ENCODE data around the gene KLRF1. TPM values are rescaled to one million over a fixed set of nuclear protein-coding genes. Genes with fewer than 3 reads are reported as not detected.

Gene KLRF1
- total RNA-seq, 2 experiments from 2014 or later, result 0.42 TPM; not detected in 1

DNA sequence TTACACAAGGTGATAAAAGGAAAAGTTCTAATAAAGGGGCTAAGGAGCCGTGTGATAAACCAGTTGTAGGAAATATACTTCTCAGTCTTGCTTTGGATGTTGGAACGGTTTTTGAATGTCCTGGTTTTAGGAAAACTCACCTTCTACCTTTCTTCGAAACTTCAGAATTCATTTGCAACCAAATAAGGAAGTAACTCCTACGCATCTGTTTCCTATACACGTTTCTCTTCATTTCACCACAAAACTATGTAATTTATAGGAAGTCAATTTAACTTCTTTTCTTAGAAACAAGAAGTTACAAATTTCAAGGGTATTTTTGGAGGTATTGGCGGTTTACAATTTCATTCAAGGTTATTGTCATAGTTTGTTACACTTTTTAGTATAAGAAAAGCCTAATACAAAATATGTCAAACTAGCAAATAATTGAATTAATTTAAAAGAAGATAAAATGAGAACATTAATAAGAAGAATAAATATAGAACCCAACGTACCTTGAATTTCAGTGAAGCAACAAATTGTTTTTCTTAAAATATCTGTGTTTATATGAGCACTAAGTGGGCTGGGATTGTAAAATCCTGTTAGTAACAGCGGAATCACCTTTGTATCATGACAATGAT lies 33.4 kb upstream of the KLRF1 start:
- Mint-ChIP-seq H3K9me3 (ENCODE audit: insufficient read depth) (peaks cover 13% of the 10 kb centered on the region), H3K27me3 (ENCODE audit: low read depth) (no peaks in the 10 kb centered on the region), H3K4me3 (peak overlapping the region; percentile 67), H3K4me1 (ENCODE audit: low read depth) (peaks cover 67% of the 10 kb centered on the region), H3K36me3 (ENCODE audit: low read depth) (peaks cover 31% of the 10 kb centered on the region), H3K27ac (peak overlapping the region; percentile 86)
- CTCF ChIA-PET, result interaction anchor here (0.9 to 10.7 kb wide), 4 partner anchors 13 to 51 kb away, joined by 3 to 855 read pairs (median 14); partner anchors contain the start of gene CD69
- no peak for DNase-seq
- peak; percentile 8 for ATAC-seq
- POLR2A ChIA-PET, result interaction anchor here (0.7 to 9.4 kb wide), 5 partner anchors 20 to 78 kb away, joined by 3 to 494 read pairs (median 4); partner anchors contain the start of genes CD69 and CLEC2B

DNA sequence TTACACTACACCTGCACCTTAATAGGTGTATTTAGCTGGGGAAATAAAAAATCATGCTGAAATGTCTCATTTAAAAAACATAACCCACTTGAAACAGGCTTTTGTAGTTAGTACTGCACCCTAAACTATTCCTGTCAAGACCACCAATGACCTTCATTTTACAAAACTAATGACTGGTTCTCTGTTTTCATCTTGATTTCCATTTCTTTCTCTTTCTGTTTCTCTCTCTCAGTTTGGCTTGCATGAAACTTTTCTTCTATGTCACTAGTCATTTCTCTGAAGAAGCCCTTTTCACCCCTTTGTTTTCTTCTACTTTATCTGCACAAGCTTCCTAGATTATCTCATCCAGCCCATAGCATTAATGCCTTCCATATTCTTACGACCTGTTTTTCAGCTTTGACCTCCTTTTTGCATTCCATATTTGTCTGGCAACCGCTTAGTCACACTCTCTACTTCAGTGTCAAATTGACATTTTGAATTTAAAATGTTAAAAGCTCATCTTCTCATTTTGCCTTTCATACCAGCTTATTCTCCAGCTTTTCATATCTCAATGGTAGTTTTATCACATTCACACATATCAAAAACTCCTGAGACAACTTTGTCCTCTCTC lies 32.7 kb upstream of the KLRF1 start:
- peaks cover 26% of the 10 kb centered on the region for H3K36me3 Mint-ChIP-seq (ENCODE audit: low read depth)
- no peak for DNase-seq
- H3K9me3 Mint-ChIP-seq (ENCODE audit: insufficient read depth), result peaks cover 13% of the 10 kb centered on the region
- ChIA-PET CTCF (interaction anchor here (0.9 to 10.7 kb wide), 4 partner anchors 14 to 52 kb away, joined by 3 to 855 read pairs (median 14); partner anchors contain the start of gene CD69), POLR2A (interaction anchor here (0.7 to 9.4 kb wide), 8 partner anchors 13 to 77 kb away, joined by 3 to 494 read pairs (median 4); partner anchors contain the start of genes CD69 and CLEC2B)
- ATAC-seq, result peak; percentile 41
- H3K4me1 Mint-ChIP-seq (ENCODE audit: low read depth), result peaks cover 67% of the 10 kb centered on the region
- peak overlapping the region; percentile 67 for H3K4me3 Mint-ChIP-seq
- H3K27ac Mint-ChIP-seq, result peak overlapping the region; percentile 86
- H3K27me3 Mint-ChIP-seq (ENCODE audit: low read depth), result no peaks in the 10 kb centered on the region

DNA sequence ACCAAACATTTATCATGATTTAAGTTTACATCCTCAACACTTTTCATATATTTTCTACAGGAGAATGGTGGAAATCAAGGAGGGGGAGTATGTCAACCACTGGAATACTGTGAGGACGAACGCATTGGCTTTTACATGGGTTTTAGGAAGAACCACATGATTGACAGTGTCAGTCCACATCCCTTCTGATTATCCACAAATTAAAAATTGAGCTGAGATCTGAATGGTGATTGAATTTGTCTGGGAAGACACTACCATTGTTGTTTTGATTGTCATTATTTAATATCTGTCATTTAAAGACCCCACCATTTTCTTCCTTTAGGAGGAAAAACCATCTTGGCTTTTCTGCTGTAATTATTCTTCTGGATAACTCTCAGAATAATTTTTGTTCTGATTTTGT lies 31.3 kb upstream of the KLRF1 start:
- Mint-ChIP-seq H3K27me3 (ENCODE audit: low read depth) (no peaks in the 10 kb centered on the region), H3K4me1 (ENCODE audit: low read depth) (peaks cover 65% of the 10 kb centered on the region), H3K4me3 (peak overlapping the region; percentile 67), H3K27ac (peak overlapping the region; percentile 86), H3K9me3 (ENCODE audit: insufficient read depth) (peaks cover 5% of the 10 kb centered on the region), H3K36me3 (ENCODE audit: low read depth) (peaks cover 17% of the 10 kb centered on the region)
- ChIA-PET CTCF (interaction anchor here (1.3 to 10.7 kb wide), 5 partner anchors 14 to 126 kb away, joined by 3 to 855 read pairs (median 54); partner anchors contain the start of genes CD69 and CLEC2D), POLR2A (interaction anchor here (0.6 to 9.4 kb wide), 6 partner anchors 40 to 148 kb away, joined by 3 to 494 read pairs (median 4); partner anchors contain the start of genes CD69, CLEC2B and CLEC2D)
- ATAC-seq (no peak), DNase-seq (no peak)

DNA sequence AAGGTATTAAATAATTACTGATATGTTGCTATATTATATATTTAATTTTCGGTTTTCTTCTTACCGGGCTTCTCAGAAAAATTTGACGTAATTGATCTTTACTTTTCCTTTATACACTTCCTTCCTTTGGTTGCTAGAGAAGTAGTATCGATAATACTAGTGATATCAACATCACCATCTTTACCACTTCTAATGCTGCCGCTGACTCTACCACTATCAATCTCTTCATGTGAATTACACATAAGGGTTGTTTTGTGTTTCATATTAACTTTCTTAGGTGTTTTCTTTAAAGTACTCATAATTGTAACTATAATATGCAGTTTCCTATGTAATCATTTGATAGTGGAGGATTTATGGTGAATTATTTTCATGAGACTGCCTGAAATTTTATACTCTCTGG lies 30.9 kb upstream of the KLRF1 start:
- Mint-ChIP-seq H3K27me3 (ENCODE audit: low read depth) (no peaks in the 10 kb centered on the region), H3K27ac (peak overlapping the region; percentile 86), H3K4me3 (peak overlapping the region; percentile 67), H3K9me3 (ENCODE audit: insufficient read depth) (peaks cover 5% of the 10 kb centered on the region), H3K36me3 (ENCODE audit: low read depth) (peaks cover 14% of the 10 kb centered on the region), H3K4me1 (ENCODE audit: low read depth) (peaks cover 61% of the 10 kb centered on the region)
- no peak for DNase-seq
- ChIA-PET POLR2A (interaction anchor here (0.6 to 9.4 kb wide), 6 partner anchors 23 to 596 kb away, joined by 3 to 494 read pairs (median 6); partner anchors contain the start of genes CD69 and CLEC2D), CTCF (interaction anchor here (1.3 to 10.7 kb wide), 8 partner anchors 14 to 344 kb away, joined by 3 to 855 read pairs (median 38); partner anchors contain the start of genes CD69 and CLEC2D)
- ATAC-seq, result peak; percentile 52

DNA sequence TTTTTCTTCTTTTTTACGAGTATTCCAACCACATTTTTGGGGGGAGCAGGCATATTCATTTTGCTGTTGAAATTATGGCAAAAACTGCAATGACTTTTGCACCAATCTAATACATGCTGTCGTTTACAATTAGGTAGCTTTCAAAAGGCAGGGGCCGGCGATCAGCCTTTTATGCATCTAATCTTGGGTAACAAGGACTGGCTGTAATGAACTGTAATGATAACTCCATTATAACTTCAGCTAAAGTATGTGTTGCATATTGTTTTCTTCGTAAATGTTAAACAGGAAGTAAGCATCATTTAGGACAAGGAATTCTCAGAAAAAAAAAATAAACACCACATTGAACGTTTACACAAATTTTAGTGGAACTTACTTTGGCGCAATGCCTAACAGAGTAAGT lies 30.3 kb upstream of the KLRF1 start:
- Mint-ChIP-seq H3K27ac (peak overlapping the region; percentile 86), H3K27me3 (ENCODE audit: low read depth) (no peaks in the 10 kb centered on the region), H3K9me3 (ENCODE audit: insufficient read depth) (peaks cover 1% of the 10 kb centered on the region), H3K4me3 (peak overlapping the region; percentile 67), H3K36me3 (ENCODE audit: low read depth) (peaks cover 9% of the 10 kb centered on the region), H3K4me1 (ENCODE audit: low read depth) (peaks cover 55% of the 10 kb centered on the region)
- no peak for ATAC-seq
- CTCF ChIA-PET, result interaction anchor here (0.8 to 10.7 kb wide), 18 partner anchors 13 to 465 kb away, joined by 3 to 855 read pairs (median 7); partner anchors contain the start of genes CD69, CLEC2A and CLEC2B
- DNase-seq, result no peak
- POLR2A ChIA-PET, result interaction anchor here (0.7 to 9.4 kb wide), 9 partner anchors 17 to 758 kb away, joined by 3 to 494 read pairs (median 5); partner anchors contain the start of gene CD69

DNA sequence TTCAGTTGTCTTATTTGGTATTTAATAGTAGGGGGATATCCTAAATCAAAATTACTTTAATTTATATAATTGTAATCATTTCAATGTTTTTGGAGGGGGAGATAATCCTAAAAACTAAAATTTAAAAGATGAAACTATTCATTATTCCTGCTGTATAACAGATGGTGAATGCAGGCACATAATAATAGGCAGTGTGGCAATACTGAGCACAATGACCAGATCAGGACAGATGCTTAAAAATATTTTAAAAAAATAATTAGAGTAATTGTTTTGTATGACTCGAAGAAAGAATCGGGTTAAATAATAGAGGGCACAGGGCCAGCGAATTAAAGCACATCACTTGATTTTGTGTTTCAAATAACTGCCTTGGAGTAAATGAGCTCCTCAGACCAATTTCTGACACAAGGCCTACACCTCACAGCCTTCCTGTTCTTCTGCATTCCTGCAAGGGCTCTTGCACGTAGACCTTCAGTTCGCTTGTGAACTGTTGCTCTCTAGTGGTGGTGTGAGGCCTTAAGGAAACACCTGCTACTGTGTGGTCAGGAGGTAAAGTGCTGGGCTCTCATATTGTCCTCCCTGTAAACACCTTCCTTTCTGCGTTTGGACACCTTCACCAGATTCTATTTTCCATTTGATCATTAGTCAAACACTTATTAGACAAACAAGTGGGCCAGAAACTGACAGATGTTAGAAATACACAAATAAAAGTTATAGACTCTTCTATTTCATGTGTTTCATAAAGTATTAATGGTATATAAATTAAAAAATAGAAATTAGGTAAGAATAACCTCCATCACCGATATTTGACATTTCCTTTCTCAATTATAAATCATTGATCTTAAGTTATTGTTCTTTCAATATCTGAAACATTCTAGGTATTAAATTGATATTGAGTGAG lies 29.3 kb upstream of the KLRF1 start:
- Mint-ChIP-seq H3K27me3 (ENCODE audit: low read depth) (peaks cover 4% of the 10 kb centered on the region), H3K4me3 (no peak overlapping the region), H3K9me3 (ENCODE audit: insufficient read depth) (no peaks in the 10 kb centered on the region), H3K4me1 (ENCODE audit: low read depth) (peaks cover 46% of the 10 kb centered on the region), H3K36me3 (ENCODE audit: low read depth) (peaks cover 9% of the 10 kb centered on the region), H3K27ac (peak overlapping the region; percentile 64)
- POLR2A ChIA-PET, result interaction anchor here (0.6 to 9.4 kb wide), 11 partner anchors 14 to 757 kb away, joined by 3 to 494 read pairs (median 5); partner anchors contain the start of gene CD69
- CTCF ChIA-PET, result interaction anchor here (0.5 to 10.7 kb wide), 30 partner anchors 12 to 609 kb away, joined by 3 to 855 read pairs (median 4); partner anchors contain the start of genes CD69, CLEC2A and CLEC2B
- peak; percentile 83 for ATAC-seq
- DNase-seq, result peak; percentile 87

DNA sequence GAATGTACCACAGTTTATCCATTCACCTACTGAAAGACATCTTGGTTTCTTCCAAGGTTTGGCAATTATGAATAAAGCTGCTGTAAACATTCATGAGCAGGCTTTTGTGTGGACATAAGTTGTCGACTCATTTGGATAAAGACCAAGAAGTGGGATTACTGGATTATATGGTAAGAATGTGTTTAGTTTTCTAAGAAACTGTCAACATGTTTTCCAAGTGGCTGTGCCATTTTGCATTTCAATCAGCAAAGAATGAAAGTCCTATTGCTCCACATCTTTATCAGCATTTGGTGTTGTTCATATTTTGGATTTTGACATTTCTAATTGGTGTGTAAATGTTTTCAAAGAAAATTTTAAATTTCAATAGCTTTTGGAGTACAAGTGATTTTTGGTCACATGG lies 27.3 kb upstream of the KLRF1 start:
- no peak overlapping the region for H3K4me3 Mint-ChIP-seq
- ChIA-PET CTCF (interaction anchor here (1.2 to 10.7 kb wide), 7 partner anchors 10 to 210 kb away, joined by 3 to 855 read pairs (median 54); partner anchors contain the start of gene CD69), POLR2A (interaction anchor here (1.4 to 9.4 kb wide), 3 partner anchors 14 to 152 kb away, joined by 4 to 494 read pairs (median 7); partner anchors contain the start of gene CD69)
- peaks cover 5% of the 10 kb centered on the region for H3K36me3 Mint-ChIP-seq (ENCODE audit: low read depth)
- peaks cover 6% of the 10 kb centered on the region for H3K27me3 Mint-ChIP-seq (ENCODE audit: low read depth)
- peaks cover 30% of the 10 kb centered on the region for H3K4me1 Mint-ChIP-seq (ENCODE audit: low read depth)
- no peak for ATAC-seq
- no peak for DNase-seq
- H3K27ac Mint-ChIP-seq, result no peak overlapping the region
- no peaks in the 10 kb centered on the region for H3K9me3 Mint-ChIP-seq (ENCODE audit: insufficient read depth)

DNA sequence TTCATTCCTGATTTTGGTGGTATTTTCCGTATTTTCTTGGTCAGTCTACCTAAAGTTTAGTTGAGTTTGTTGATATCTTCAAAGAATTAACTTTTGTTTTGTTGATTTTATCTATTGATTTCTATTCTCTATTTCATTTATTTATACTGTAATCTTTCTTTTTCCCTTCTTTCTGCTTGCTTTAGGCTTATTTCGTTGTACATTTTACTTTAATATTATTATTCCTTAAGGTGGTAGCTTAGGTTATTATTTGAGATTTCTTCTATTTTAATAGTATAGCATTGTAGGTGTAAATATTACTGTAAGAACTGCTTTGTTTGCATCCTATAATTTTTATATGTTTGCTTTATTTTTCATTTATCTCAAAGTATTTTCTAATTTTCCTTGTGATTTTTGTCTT lies 21.4 kb upstream of the KLRF1 start:
- ATAC-seq (no peak), DNase-seq (no peak)
- CTCF ChIA-PET, result interaction anchor here (1.3 to 9.7 kb wide), 4 partner anchors 7 to 334 kb away, joined by 3 to 95 read pairs (median 24); no protein-coding TSS in a partner anchor
- POLR2A ChIA-PET, result no interaction called here
- Mint-ChIP-seq H3K36me3 (ENCODE audit: low read depth) (peaks cover 5% of the 10 kb centered on the region), H3K4me3 (no peak overlapping the region), H3K27me3 (ENCODE audit: low read depth) (peaks cover 8% of the 10 kb centered on the region), H3K27ac (no peak overlapping the region), H3K4me1 (ENCODE audit: low read depth) (peaks cover 12% of the 10 kb centered on the region), H3K9me3 (ENCODE audit: insufficient read depth) (no peaks in the 10 kb centered on the region)

DNA sequence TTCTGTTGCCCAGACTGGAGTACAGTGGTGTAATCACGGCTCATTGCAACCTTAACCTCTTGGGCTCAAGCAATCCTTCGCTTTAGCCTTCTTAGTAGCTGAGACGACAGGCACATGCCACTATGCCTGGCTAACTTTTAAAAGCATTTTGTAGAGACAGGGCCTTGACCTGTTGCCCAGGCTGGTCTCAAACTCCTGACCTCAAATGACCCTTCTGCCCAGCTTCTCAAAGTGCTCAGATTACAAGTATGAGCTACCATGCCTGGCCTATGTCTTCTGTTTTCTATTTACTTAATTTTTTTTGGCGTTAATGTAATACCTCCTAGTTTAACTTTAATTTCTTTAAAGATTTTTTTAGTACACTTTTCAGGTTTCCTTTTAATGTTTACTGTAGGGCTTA lies 20.6 kb upstream of the KLRF1 start:
- no peak for DNase-seq
- Mint-ChIP-seq H3K9me3 (ENCODE audit: insufficient read depth) (no peaks in the 10 kb centered on the region), H3K4me3 (no peak overlapping the region), H3K27me3 (ENCODE audit: low read depth) (peaks cover 8% of the 10 kb centered on the region), H3K4me1 (ENCODE audit: low read depth) (peaks cover 20% of the 10 kb centered on the region), H3K36me3 (ENCODE audit: low read depth) (peaks cover 5% of the 10 kb centered on the region), H3K27ac (no peak overlapping the region)
- CTCF ChIA-PET, result interaction anchor here (0.7 to 9.7 kb wide), 4 partner anchors 8 to 333 kb away, joined by 3 to 95 read pairs (median 24); no protein-coding TSS in a partner anchor
- no peak for ATAC-seq
- POLR2A ChIA-PET, result no interaction called here

DNA sequence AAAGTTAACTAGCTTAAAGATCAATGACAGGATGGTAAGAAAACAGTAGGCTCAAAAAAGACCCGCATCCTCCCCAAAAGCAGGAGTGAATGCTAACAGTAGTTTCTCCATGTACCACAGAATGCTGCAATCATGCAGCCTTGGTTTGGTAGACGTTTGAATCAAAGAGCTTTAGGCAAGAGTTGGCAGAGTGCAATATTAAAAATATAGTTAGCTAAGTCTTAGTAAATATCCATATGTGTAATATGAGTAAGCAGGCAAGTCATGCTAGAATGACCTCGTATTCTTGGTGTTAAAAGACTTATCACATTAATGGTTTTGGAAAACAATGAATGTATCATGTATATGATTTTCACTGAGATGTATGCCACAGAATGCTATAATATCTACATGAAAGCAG lies 18.8 kb upstream of the KLRF1 start:
- peaks cover 3% of the 10 kb centered on the region for H3K36me3 Mint-ChIP-seq (ENCODE audit: low read depth)
- peaks cover 5% of the 10 kb centered on the region for H3K27me3 Mint-ChIP-seq (ENCODE audit: low read depth)
- peaks cover 27% of the 10 kb centered on the region for H3K4me1 Mint-ChIP-seq (ENCODE audit: low read depth)
- CTCF ChIA-PET, result interaction anchor here (1.0 to 9.7 kb wide), 6 partner anchors 10 to 331 kb away, joined by 3 to 95 read pairs (median 3); no protein-coding TSS in a partner anchor
- no peak overlapping the region for H3K27ac Mint-ChIP-seq
- ATAC-seq, result no peak
- no peak for DNase-seq
- no peaks in the 10 kb centered on the region for H3K9me3 Mint-ChIP-seq (ENCODE audit: insufficient read depth)
- POLR2A ChIA-PET, result interaction anchor here (1.2 kb wide), 1 partner anchor 48 kb away, joined by 4 read pairs; the partner anchor contains the start of gene CD69
- no peak overlapping the region for H3K4me3 Mint-ChIP-seq

Data from activated CD8-positive, alpha-beta T cell treated with anti-CD3 and anti-CD28 coated beads, Interleukin-2, amount 10 ng/mL, durations not matched to agents 7 days and 5 days (primary cell).